SU-DHL-6 (cell line): ENCODE results near the gene RPL19.

Source experiments
- H2AFZ ChIP-seq: fragments of 200-600 bp; sonication (generic); 2 replicates; pipeline ENCODE4 v1.6.1; 2014; ENCODE audit warnings: low read depth, mild to moderate bottlenecking, moderate library complexity, mixed read lengths, antibody characterized with exemption, low read length; ENCODE audit not compliant: severe bottlenecking
- H3F3A ChIP-seq: fragments of 200-600 bp; shearing (Covaris generic); 2 replicates; pipeline ENCODE4 v1.6.0; 2016; ENCODE audit warnings: antibody characterized with exemption, mild to moderate bottlenecking; ENCODE audit not compliant: insufficient read depth
- H3K27ac ChIP-seq: fragments of 200-600 bp; sonication (generic); 2 replicates; pipeline ENCODE4 v1.5.1; 2016; ENCODE audit warnings: low read depth, mild to moderate bottlenecking, low read length, moderate library complexity, mixed read lengths
- H3K27me3 ChIP-seq: fragments of 200-600 bp; sonication (generic), shearing (Covaris generic); 2 replicates; pipeline ENCODE4 v1.6.0; 2014; ENCODE audit warnings: mild to moderate bottlenecking, low read length
- H3K36me3 ChIP-seq: fragments of 200-600 bp; sonication (generic); 2 replicates; pipeline ENCODE4 v1.6.1; 2014; ENCODE audit warnings: mild to moderate bottlenecking, low read length, mixed read lengths
- H3K4me2 ChIP-seq: fragments of 300-600, 200-600 bp; shearing (Covaris generic), sonication (generic); 2 replicates; pipeline ENCODE4 v1.6.0; 2014; ENCODE audit warnings: low read length, low read depth, mild to moderate bottlenecking; ENCODE audit not compliant: poor library complexity, severe bottlenecking
- H3K4me3 ChIP-seq: fragments of 200-600 bp; sonication (generic); 2 replicates; pipeline ENCODE4 v1.5.1; 2014; ENCODE audit warnings: antibody characterized with exemption, low read length, mild to moderate bottlenecking, mixed read lengths; ENCODE audit not compliant: insufficient read depth, poor library complexity, severe bottlenecking
- H3K79me2 ChIP-seq: fragments of 200-600 bp; sonication (generic); 2 replicates; pipeline ENCODE4 v1.6.1; 2014; ENCODE audit warnings: mild to moderate bottlenecking, low read length, moderate library complexity; ENCODE audit not compliant: insufficient read depth
- H3K9ac ChIP-seq: fragments of 200-600 bp; sonication (generic); 2 replicates; pipeline ENCODE4 v1.7.0; 2014; ENCODE audit warnings: mild to moderate bottlenecking, low read length
- H3K9me2 ChIP-seq: fragments of 200-600 bp; sonication (generic); replicated peaks from 2 replicates; pipeline ENCODE4 v1.6.1; 2014; ENCODE audit warnings: low read length; ENCODE audit not compliant: insufficient read depth
- H3K9me3 ChIP-seq: fragments of 200-600 bp; sonication (generic); 2 replicates; pipeline ENCODE4 v1.6.1; 2014; ENCODE audit warnings: low read length, mixed read lengths; ENCODE audit not compliant: insufficient read depth
- H4K20me1 ChIP-seq: fragments of 200-600 bp; sonication (generic); 2 replicates; pipeline ENCODE4 v1.6.1; 2014; ENCODE audit warnings: low read depth, mild to moderate bottlenecking, antibody characterized with exemption, low read length, moderate library complexity, mixed read lengths
- EZH2phosphoT487 ChIP-seq: fragments of 200-600 bp; sonication (generic), shearing (Covaris generic); conservative IDR thresholded peaks from 2 replicates; pipeline ENCODE4 v1.6.1; 2018; ENCODE audit warnings: mild to moderate bottlenecking, antibody characterized with exemption, low read length, moderate library complexity, mixed read lengths
- TF ChIP-seq, protein P1 (sequence below): fragments of 200-600 bp; sonication (generic); IDR thresholded peaks from one replicate; pipeline ENCODE4 v1.5.1; 2017; ENCODE audit warnings: antibody characterized with exemption, mild to moderate bottlenecking, low read length, moderate library complexity; ENCODE audit not compliant: insufficient read depth, poor library complexity, severe bottlenecking

Gene RPL19

DNA sequence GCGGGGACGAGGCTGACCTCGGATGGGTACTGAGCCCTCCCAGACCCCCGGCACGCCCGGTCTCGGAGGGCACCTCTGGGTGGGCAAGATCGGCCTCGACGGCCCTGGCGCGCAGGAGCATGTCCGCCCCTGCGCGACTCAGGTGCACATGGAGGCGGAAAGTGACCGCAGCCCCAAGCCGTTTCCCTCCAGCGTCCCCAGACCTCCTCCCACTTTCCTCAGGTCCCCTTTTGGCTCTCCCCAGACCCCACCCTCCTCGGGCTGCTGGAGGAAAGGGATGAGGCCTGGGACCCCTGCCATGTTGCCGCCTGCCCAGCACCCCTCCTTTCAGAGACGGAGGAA, 10.0 kb downstream of the RPL19 start:
- no peak overlapping the region for H3K4me3 ChIP-seq
- H3K9me3 ChIP-seq = no peaks in the 10 kb centered on the region
- TF ChIP-seq EZH2phosphoT487 = no peak
- TF ChIP-seq, protein P1, sequence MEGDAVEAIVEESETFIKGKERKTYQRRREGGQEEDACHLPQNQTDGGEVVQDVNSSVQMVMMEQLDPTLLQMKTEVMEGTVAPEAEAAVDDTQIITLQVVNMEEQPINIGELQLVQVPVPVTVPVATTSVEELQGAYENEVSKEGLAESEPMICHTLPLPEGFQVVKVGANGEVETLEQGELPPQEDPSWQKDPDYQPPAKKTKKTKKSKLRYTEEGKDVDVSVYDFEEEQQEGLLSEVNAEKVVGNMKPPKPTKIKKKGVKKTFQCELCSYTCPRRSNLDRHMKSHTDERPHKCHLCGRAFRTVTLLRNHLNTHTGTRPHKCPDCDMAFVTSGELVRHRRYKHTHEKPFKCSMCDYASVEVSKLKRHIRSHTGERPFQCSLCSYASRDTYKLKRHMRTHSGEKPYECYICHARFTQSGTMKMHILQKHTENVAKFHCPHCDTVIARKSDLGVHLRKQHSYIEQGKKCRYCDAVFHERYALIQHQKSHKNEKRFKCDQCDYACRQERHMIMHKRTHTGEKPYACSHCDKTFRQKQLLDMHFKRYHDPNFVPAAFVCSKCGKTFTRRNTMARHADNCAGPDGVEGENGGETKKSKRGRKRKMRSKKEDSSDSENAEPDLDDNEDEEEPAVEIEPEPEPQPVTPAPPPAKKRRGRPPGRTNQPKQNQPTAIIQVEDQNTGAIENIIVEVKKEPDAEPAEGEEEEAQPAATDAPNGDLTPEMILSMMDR = no peak
- no peak overlapping the region for H2AFZ ChIP-seq
- H3K27me3 ChIP-seq = no peaks in the 10 kb centered on the region
- no peak overlapping the region for H3K27ac ChIP-seq
- H3K36me3 ChIP-seq = no peaks in the 10 kb centered on the region
- H3K4me2 ChIP-seq = no peak overlapping the region
- H3K79me2 ChIP-seq = no peaks in the 10 kb centered on the region
- H3K9ac ChIP-seq = no peak overlapping the region
- peaks cover 16% of the 10 kb centered on the region for H3F3A ChIP-seq
- no peaks in the 10 kb centered on the region for H4K20me1 ChIP-seq
- H3K9me2 ChIP-seq = no peaks in the 10 kb centered on the region

DNA sequence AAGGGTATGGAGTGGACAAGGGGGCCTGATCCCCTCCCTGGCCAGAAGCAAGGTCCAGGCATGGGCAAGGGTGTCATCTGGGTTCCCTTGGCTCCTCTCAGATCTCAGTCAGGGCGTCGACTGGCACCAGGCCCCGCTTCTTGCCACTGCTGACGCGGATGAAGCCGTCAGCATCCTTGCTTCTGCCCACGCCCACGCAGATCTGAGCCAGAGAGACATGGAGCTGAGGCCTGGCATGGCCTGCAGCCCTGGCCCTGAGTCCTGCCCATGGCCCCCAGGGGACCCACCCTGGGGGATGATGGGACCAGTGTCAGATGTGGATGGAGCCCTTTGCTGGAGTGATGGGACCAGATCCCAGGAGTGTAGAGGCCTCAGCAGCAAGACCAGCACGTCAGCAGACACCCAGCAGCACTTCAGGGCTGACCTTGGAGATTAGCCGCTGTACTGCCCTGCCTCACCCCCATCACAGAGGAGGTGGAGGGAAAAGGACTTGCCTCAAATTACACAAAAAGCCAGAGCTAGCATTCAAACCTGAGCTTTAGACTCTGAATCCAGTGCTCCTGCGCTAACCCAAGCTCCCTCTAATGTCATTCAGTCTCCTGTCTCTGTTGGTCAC, 12.2 kb downstream of the RPL19 start:
- Histone ChIP-seq H3K9ac (no peak overlapping the region), H3K4me2 (no peak overlapping the region), H3K9me3 (no peaks in the 10 kb centered on the region), H3K9me2 (no peaks in the 10 kb centered on the region), H2AFZ (no peak overlapping the region), H3K4me3 (no peak overlapping the region), H3K79me2 (no peaks in the 10 kb centered on the region), H3F3A (peaks cover 10% of the 10 kb centered on the region), H3K27me3 (no peaks in the 10 kb centered on the region), H3K36me3 (no peaks in the 10 kb centered on the region), H3K27ac (no peak overlapping the region), H4K20me1 (no peaks in the 10 kb centered on the region)
- no peak for TF ChIP-seq EZH2phosphoT487
- TF ChIP-seq, protein P1 = no peak

DNA sequence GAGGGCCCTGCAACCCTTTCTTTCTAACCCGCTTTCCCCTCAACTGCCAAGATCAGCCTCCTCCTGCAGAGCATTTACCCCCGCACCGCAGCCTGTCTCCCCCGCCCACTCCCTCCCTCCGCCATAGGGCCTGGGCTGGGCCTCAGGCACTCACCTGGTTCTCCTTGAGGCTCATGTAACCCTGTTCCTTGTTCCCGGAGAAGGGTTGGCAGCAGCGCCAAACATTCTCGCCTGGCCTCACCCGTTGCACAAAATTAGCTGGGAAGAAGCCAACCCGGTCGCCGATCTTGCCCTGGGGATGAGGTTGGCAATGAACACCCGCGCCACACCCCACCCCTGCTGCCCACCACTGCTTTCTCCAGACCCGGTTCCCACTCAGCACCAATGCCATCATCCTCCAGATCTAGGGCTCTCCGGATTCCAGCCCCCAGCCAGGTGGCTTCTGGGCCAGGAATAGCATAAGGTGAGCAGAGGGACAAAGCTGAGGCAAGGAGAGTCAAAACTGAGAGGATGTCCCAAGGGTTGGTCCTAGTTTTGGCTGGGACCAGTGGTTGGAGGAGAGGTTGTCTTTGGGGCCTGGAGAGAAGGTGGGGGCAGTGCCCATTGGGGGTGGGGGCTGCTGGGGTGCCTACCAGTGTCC, 12.9 kb downstream of the RPL19 start:
- Histone ChIP-seq H4K20me1 (no peaks in the 10 kb centered on the region), H3K9me2 (no peaks in the 10 kb centered on the region), H3K36me3 (no peaks in the 10 kb centered on the region), H3K27me3 (no peaks in the 10 kb centered on the region), H3F3A (peaks cover 8% of the 10 kb centered on the region), H3K27ac (no peak overlapping the region), H3K79me2 (no peaks in the 10 kb centered on the region), H2AFZ (no peak overlapping the region), H3K9me3 (no peaks in the 10 kb centered on the region), H3K9ac (no peak overlapping the region), H3K4me3 (no peak overlapping the region), H3K4me2 (no peak overlapping the region)
- TF ChIP-seq EZH2phosphoT487 = no peak
- TF ChIP-seq, protein P1 = no peak
